Fibroblast of villous mesenchyme (primary cell): Measurements from ENCODE around the gene HNRNPM. TPM values are rescaled to one million over a fixed set of nuclear protein-coding genes. Genes with fewer than 3 reads are reported as not detected.
A peak's percentile ranks its signal among the peaks of the same experiment; 100 is the strongest.

ENCODE experiments used
- DNase-seq: peaks from one replicate; pipeline ENCODE4 v3.0.0-alpha.2; 2010; ENCODE audit warnings: low read depth
- H3K4me3 ChIP-seq: 2 replicates; pipeline ENCODE4 v1.5.1; 2011; ENCODE audit warnings: low read depth, mild to moderate bottlenecking, low read length
- total RNA-seq: library from RNA; depleted of rRNA; stranded (reverse); fragments of >200 nt; gene quantifications from 2 replicates; pipeline ENCODE4 v1.2.3, GENCODE V29; 2012
- TF ChIP-seq, protein P1 (sequence below): IDR thresholded peaks from 2 replicates; pipeline ENCODE4 v1.5.1; 2012; ENCODE audit warnings: low read depth, mild to moderate bottlenecking, low read length; ENCODE audit not compliant: insufficient read depth

Gene HNRNPM
- total RNA-seq, 1 donor, result 41.9 TPM

DNA sequence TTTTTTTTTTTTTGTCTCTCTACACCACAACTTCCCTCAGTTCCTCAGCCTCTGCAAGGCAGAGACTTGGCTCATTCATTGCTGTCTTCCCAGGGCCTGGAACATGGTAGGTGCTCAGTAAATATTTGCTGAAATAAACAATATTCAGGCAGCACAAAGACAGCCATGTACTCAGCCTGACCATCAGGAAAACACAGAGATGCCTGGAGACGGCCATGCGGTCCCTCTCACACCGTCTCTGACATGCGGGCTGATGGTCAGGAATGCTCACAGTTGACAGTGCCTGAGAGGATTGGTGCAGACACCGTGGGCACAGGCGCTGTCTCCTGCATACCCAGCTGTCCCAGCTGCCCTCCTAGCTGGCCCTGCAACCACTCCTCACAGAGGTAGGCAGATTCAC is 56.7 kb downstream of the HNRNPM start:
- TF ChIP-seq, protein P1, sequence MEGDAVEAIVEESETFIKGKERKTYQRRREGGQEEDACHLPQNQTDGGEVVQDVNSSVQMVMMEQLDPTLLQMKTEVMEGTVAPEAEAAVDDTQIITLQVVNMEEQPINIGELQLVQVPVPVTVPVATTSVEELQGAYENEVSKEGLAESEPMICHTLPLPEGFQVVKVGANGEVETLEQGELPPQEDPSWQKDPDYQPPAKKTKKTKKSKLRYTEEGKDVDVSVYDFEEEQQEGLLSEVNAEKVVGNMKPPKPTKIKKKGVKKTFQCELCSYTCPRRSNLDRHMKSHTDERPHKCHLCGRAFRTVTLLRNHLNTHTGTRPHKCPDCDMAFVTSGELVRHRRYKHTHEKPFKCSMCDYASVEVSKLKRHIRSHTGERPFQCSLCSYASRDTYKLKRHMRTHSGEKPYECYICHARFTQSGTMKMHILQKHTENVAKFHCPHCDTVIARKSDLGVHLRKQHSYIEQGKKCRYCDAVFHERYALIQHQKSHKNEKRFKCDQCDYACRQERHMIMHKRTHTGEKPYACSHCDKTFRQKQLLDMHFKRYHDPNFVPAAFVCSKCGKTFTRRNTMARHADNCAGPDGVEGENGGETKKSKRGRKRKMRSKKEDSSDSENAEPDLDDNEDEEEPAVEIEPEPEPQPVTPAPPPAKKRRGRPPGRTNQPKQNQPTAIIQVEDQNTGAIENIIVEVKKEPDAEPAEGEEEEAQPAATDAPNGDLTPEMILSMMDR, result no peak
- no peak overlapping the region for H3K4me3 ChIP-seq
- DNase-seq, result no peak

DNA sequence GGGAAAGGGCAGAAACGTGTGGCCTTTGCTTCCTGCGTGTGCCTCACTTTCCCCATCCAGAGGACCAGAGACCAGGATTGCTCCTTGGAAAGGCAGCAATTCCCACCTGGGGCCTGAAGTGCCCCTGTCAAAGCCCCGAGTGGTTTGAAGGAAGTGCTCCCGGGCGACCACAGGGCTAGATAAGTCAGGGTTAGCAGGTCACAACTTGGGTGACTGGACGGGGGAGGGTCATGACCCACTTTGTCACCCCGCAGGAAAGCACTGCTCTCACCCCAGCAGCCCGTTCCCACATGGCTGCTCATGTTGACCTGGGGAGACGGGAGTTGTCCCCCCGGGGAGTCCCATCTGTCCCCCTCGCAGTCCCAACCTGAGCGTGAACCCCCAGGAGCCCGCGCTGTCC is 57.2 kb downstream of the HNRNPM start:
- H3K4me3 ChIP-seq, result no peak overlapping the region
- TF ChIP-seq, protein P1, result no peak
- no peak for DNase-seq

- no peak for DNase-seq
- no peak overlapping the region for H3K4me3 ChIP-seq
- TF ChIP-seq, protein P1, result no peak
Measured at GRCh38 chr19:8503510-8503909, 58.7 kb downstream of the HNRNPM start.

- TF ChIP-seq, protein P1, result no peak
- no peak for DNase-seq
- no peak overlapping the region for H3K4me3 ChIP-seq
Measured at GRCh38 chr19:8504171-8504570, 59.4 kb downstream of the HNRNPM start.

DNA sequence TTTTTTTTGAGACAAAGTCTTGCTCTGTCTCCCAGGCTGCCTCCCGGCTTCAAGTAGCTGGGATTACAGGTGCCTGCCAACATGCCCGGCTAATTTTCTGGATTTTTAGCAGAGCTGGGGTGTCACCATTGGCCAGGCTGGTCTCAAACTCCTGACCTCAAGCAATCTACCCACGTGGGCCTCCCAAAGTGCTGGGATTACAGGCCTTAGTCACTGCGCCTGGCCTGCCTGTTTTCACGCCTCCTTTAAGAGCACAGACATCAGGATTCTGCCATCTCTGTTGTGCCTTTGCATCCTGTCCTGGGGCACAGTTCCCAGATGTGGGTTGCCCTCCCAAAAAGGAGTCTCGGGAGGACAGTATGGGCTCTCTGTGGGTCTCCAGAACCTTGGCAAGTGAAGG is 60.1 kb downstream of the HNRNPM start:
- TF ChIP-seq, protein P1, result no peak
- no peak overlapping the region for H3K4me3 ChIP-seq

GRCh38 chr19:8505680-8506401 is 61.1 kb downstream of the HNRNPM start:
- TF ChIP-seq, protein P1, result peak; percentile 89
- DNase-seq, result peak; percentile 68
- peak overlapping the region; percentile 62 for H3K4me3 ChIP-seq

More for the DNA sequence above, 60.1 kb downstream of the HNRNPM start:
- DNase-seq, result no peak

DNA sequence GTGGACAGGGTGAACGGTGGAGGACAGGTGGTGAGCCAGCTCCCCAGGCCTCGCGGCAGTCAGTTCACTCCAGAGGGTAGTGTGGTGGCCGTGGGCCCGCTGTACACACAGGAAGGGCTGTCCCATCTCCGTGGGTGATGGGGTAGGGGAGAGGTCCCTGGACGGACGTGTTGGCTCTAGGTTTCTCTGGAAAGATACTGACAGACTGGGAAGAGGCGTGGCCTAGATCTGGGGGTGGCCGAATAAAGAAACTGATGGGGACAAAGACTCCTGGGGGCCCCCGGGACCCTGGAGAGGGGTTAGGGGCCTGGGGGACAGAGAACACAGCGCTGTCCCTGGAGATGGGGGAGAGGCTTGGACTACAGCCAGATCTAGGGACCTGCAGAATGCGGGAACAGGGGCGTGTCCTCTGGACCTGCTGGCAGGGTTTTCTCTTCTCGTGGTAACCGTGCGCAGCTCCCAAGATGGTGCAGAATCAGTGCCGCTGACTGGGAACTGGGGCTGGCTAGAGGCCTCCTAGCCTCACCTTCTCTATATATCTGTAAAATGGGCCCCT is 61.7 kb downstream of the HNRNPM start:
- peak overlapping the region; percentile 62 for H3K4me3 ChIP-seq
- no peak for DNase-seq
- TF ChIP-seq, protein P1, result no peak
